PFSK-1 (cell line): ENCODE results near the gene MIS18A.

Experiments
- FOXP2 ChIP-seq: optimal IDR thresholded peaks from 2 replicates; pipeline ENCODE3; 2011; ENCODE audit warnings: borderline replicate concordance, control low read depth, inconsistent platforms; ENCODE audit not compliant: insufficient read depth; ENCODE audit errors: extremely low read length, extremely low read depth
- POLR2AphosphoS5 ChIP-seq: IDR thresholded peaks from 2 replicates; pipeline ENCODE4 v1.6.1; 2012; ENCODE audit warnings: low read depth, mild to moderate bottlenecking, control low read depth, low read length, moderate library complexity
- REST ChIP-seq, 2 experiments: IDR thresholded peaks; 2 replicates each; pipeline versions ENCODE4 v1.6.1 to v1.8.0; 2011 to 2012; ENCODE audit warnings: low read depth in 2 of 2, low read length in 2 of 2, control low read depth in 1 of 2, inconsistent platforms in 1 of 2, mild to moderate bottlenecking in 1 of 2, moderate library complexity in 1 of 2; ENCODE audit not compliant: insufficient read depth in 1 of 2
- SIN3A ChIP-seq: IDR thresholded peaks from 2 replicates; pipeline ENCODE4 v1.6.1; 2012; ENCODE audit warnings: mild to moderate bottlenecking, low read length, moderate library complexity, borderline replicate concordance; ENCODE audit not compliant: insufficient read depth
- TAF1 ChIP-seq: IDR thresholded peaks from 2 replicates; pipeline ENCODE4 v1.6.1; 2012; ENCODE audit warnings: low read length, control low read depth, borderline replicate concordance; ENCODE audit not compliant: insufficient read depth

Gene MIS18A

GRCh38 chr21:32302560-32302959 is 23.7 kb upstream of the MIS18A start:
- TF ChIP-seq POLR2AphosphoS5 (no peak), FOXP2 (no peak), TAF1 (no peak), REST (IDR thresholded peaks at IDR 0.05; ENCODE audit: insufficient read depth in 1 of 2, low read depth in 2 of 2, low read length in 2 of 2) (no peak), SIN3A (no peak)

- TF ChIP-seq TAF1 (no peak), FOXP2 (no peak), REST (IDR thresholded peaks at IDR 0.05; ENCODE audit: insufficient read depth in 1 of 2, low read depth in 2 of 2, low read length in 2 of 2) (no peak)
Observed at GRCh38 chr21:32301596-32301995, 22.7 kb upstream of the MIS18A start.

GRCh38 chr21:32300117-32300681 is 21.4 kb upstream of the MIS18A start:
- TF ChIP-seq SIN3A (no peak), REST (IDR thresholded peaks at IDR 0.05; ENCODE audit: insufficient read depth in 1 of 2, low read depth in 2 of 2, low read length in 2 of 2) (no peak), POLR2AphosphoS5 (no peak), FOXP2 (no peak), TAF1 (no peak)

- no peak for TF ChIP-seq SIN3A
- TF ChIP-seq TAF1 = no peak
- TF ChIP-seq REST (IDR thresholded peaks at IDR 0.05; ENCODE audit: insufficient read depth in 1 of 2, low read depth in 2 of 2, low read length in 2 of 2) = no peak
- no peak for TF ChIP-seq POLR2AphosphoS5
- no peak for TF ChIP-seq FOXP2
Observed at GRCh38 chr21:32299695-32300094, 20.8 kb upstream of the MIS18A start.

GRCh38 chr21:32298658-32299081 is 19.8 kb upstream of the MIS18A start, which contains the start of gene MRAP:
TSS of gene MRAP (plus strand) at chr21:32298855. CDS start at chr21:32298972, 117 bp downstream.
- TF ChIP-seq SIN3A (no peak), TAF1 (no peak), POLR2AphosphoS5 (no peak), FOXP2 (no peak), REST (IDR thresholded peaks at IDR 0.05; ENCODE audit: insufficient read depth in 1 of 2, low read depth in 2 of 2, low read length in 2 of 2) (no peak)
